ENCODE results near the gene NQO1.

NQO1 gene

DNA sequence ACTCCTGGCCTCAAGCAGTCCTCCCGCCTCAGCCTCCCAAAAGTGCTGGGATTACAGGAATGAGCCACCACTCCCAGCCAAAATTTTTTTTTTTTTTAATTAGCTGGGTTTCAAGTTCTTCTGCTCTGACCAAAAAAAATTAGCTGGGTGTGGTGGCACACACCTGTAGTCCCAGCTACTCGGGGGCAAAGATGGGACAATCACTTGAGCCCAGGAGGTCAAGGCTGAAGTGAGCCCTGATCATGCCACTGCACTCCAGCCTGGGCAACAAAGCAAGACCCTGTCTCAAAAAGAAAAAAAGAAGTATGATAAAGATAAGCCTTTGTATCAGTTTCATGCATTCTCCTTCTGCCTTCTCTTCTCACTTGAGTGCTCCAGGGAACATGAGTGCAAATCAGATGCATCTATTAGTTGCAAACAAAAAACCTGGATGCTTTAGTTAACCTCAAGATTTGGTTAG, 1.9 kb downstream of the NQO1 start:
- Histone ChIP-seq H3K9ac (ENCODE audit: low read length in 5 of 5) (peak overlapping the region in 2 of 5 donors; percentile 22 to 44), H3K4me1 (ENCODE audit: control insufficient read depth in 5 of 5, insufficient read depth in 5 of 5, low read length in 5 of 5) (peaks cover 5 to 39% (median 36%) of the 10 kb centered on the region in 5 donors), H3K27me3 (ENCODE audit: control insufficient read depth in 5 of 5, insufficient read depth in 4 of 5, low read length in 5 of 5) (no peaks in the 10 kb centered on the region), H3K36me3 (ENCODE audit: control insufficient read depth in 5 of 5, insufficient read depth in 5 of 5, low read length in 5 of 5) (peaks cover 0 to 7% (median 0%) of the 10 kb centered on the region in 5 donors), H3K27ac (ENCODE audit: low read depth, low read length) (peak overlapping the region; percentile 96), H3K4me3 (ENCODE audit: low read depth in 1 of 5, low read length in 5 of 5) (peak overlapping the region in 2 of 5 donors; percentile 75 to 82), H3K9me3 (ENCODE audit: control insufficient read depth in 5 of 5, low read length in 5 of 5) (no peaks in the 10 kb centered on the region)

DNA sequence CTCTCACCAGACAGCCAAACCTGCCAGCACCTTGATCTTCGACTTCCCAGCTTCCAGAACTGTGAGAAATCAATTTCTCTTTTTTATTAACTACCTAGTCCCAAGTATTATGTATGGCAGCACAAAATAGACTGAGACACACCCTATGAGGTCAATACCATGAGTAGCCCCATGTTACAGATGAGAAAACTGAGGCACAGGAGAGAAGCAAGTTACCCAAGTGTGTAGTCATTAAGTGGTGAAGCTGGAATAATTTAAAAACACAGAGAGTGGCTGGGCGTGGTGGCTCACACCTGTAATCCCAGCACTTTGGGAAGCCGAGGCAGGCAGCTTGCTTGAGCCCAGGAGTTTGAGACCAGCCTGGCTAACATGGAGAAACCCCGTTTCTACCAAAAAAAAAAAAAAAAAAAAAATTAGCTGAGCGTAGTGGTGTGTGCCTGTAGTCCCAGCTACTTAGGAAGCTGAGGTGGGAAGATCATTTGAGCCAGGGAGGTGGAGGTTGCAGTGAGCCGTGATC, 4.9 kb downstream of the NQO1 start:
- H3K9me3 ChIP-seq (ENCODE audit: control insufficient read depth in 5 of 5, low read length in 5 of 5): no peaks in the 10 kb centered on the region
- H3K4me1 ChIP-seq (ENCODE audit: control insufficient read depth in 5 of 5, insufficient read depth in 5 of 5, low read length in 5 of 5): peaks cover 2 to 24% (median 22%) of the 10 kb centered on the region in 5 donors
- H3K36me3 ChIP-seq (ENCODE audit: control insufficient read depth in 5 of 5, insufficient read depth in 5 of 5, low read length in 5 of 5): peaks cover 3 to 28% (median 19%) of the 10 kb centered on the region in 5 donors
- H3K4me3 ChIP-seq (ENCODE audit: low read depth in 1 of 5, low read length in 5 of 5): no peak overlapping the region
- no peaks in the 10 kb centered on the region for H3K27me3 ChIP-seq (ENCODE audit: control insufficient read depth in 5 of 5, insufficient read depth in 4 of 5, low read length in 5 of 5)
- H3K9ac ChIP-seq (ENCODE audit: low read length in 5 of 5): no peak overlapping the region
- H3K27ac ChIP-seq (ENCODE audit: low read depth, low read length): no peak overlapping the region

GRCh38 chr16:69720822-69721430, 5.4 kb downstream of the NQO1 start:
- Histone ChIP-seq H3K36me3 (ENCODE audit: control insufficient read depth in 5 of 5, insufficient read depth in 5 of 5, low read length in 5 of 5) (peaks cover 3 to 28% (median 20%) of the 10 kb centered on the region in 5 donors), H3K4me3 (ENCODE audit: low read depth in 1 of 5, low read length in 5 of 5) (no peak overlapping the region), H3K9ac (ENCODE audit: low read length in 5 of 5) (no peak overlapping the region), H3K4me1 (ENCODE audit: control insufficient read depth in 5 of 5, insufficient read depth in 5 of 5, low read length in 5 of 5) (peaks cover 2 to 18% (median 17%) of the 10 kb centered on the region in 5 donors), H3K9me3 (ENCODE audit: control insufficient read depth in 5 of 5, low read length in 5 of 5) (no peaks in the 10 kb centered on the region), H3K27me3 (ENCODE audit: control insufficient read depth in 5 of 5, insufficient read depth in 4 of 5, low read length in 5 of 5) (no peaks in the 10 kb centered on the region), H3K27ac (ENCODE audit: low read depth, low read length) (no peak overlapping the region)

DNA sequence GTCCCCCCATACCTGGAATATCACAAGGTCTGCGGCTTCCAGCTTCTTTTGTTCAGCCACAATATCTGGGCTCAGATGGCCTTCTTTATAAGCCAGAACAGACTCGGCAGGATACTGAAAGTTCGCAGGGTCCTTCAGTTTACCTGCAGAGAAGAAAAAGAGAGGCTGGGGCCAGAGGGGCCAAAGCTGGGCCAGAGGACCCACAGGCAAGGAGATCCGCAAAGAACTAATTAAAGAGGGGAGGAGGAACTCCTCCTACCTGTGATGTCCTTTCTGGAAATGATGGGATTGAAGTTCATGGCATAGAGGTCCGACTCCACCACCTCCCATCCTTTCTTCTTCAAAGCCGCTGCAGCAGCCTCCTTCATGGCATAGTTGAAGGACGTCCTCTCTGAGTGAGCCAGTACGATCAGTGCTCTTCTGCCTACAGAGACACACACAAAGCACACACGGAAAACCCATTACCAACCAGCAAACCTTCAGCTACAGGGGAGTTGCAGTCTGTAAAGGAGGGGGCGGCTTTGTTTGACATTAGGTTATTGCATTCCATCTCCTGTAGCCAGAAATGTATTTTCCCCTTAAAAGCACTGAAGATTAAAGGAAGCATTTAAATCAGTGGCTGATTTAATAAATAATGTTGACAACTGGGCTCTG, 8.1 kb downstream of the NQO1 start:
- H3K27me3 ChIP-seq (ENCODE audit: control insufficient read depth in 5 of 5, insufficient read depth in 4 of 5, low read length in 5 of 5): no peaks in the 10 kb centered on the region
- H3K27ac ChIP-seq (ENCODE audit: low read depth, low read length): no peak overlapping the region
- H3K4me3 ChIP-seq (ENCODE audit: low read depth in 1 of 5, low read length in 5 of 5): no peak overlapping the region
- H3K4me1 ChIP-seq (ENCODE audit: control insufficient read depth in 5 of 5, insufficient read depth in 5 of 5, low read length in 5 of 5): peaks cover 0 to 12% (median 0%) of the 10 kb centered on the region in 5 donors
- H3K9ac ChIP-seq (ENCODE audit: low read length in 5 of 5): no peak overlapping the region
- H3K36me3 ChIP-seq (ENCODE audit: control insufficient read depth in 5 of 5, insufficient read depth in 5 of 5, low read length in 5 of 5): peaks cover 3 to 45% (median 28%) of the 10 kb centered on the region in 5 donors
- H3K9me3 ChIP-seq (ENCODE audit: control insufficient read depth in 5 of 5, low read length in 5 of 5): no peaks in the 10 kb centered on the region

DNA sequence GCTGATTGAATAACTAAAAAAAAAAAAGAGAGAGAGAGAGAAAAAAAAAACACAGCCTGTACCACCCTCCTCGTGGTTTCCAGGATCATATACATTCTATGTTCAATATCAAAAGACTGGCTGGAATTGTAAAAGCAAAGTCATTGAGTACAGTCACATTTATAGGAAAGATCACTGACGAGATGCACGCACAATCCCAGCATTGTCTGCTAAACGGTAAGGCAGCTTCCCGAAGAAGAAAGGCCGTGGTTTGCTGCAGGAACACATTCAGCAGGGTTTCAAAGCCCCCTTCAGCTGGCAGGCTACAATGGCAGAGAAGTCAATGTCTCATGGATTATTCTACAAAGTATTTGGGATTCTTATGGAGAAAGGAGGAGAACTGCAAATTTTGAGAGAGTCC, 9.3 kb downstream of the NQO1 start:
- H3K27me3 ChIP-seq (ENCODE audit: control insufficient read depth in 5 of 5, insufficient read depth in 4 of 5, low read length in 5 of 5): no peaks in the 10 kb centered on the region
- H3K36me3 ChIP-seq (ENCODE audit: control insufficient read depth in 5 of 5, insufficient read depth in 5 of 5, low read length in 5 of 5): peaks cover 3 to 57% (median 34%) of the 10 kb centered on the region in 5 donors
- H3K4me1 ChIP-seq (ENCODE audit: control insufficient read depth in 5 of 5, insufficient read depth in 5 of 5, low read length in 5 of 5): peaks cover 0 to 16% (median 0%) of the 10 kb centered on the region in 5 donors
- H3K4me3 ChIP-seq (ENCODE audit: low read depth in 1 of 5, low read length in 5 of 5): no peak overlapping the region
- no peak overlapping the region for H3K27ac ChIP-seq (ENCODE audit: low read depth, low read length)
- no peaks in the 10 kb centered on the region for H3K9me3 ChIP-seq (ENCODE audit: control insufficient read depth in 5 of 5, low read length in 5 of 5)
- H3K9ac ChIP-seq (ENCODE audit: low read length in 5 of 5): no peak overlapping the region

GRCh38 chr16:69712914-69713581, 13.3 kb downstream of the NQO1 start:
- Histone ChIP-seq H3K27me3 (ENCODE audit: control insufficient read depth in 5 of 5, insufficient read depth in 4 of 5, low read length in 5 of 5) (no peaks in the 10 kb centered on the region), H3K4me1 (ENCODE audit: control insufficient read depth in 5 of 5, insufficient read depth in 5 of 5, low read length in 5 of 5) (peaks cover 0 to 17% (median 4%) of the 10 kb centered on the region in 5 donors), H3K27ac (ENCODE audit: low read depth, low read length) (no peak overlapping the region), H3K9me3 (ENCODE audit: control insufficient read depth in 5 of 5, low read length in 5 of 5) (no peaks in the 10 kb centered on the region), H3K36me3 (ENCODE audit: control insufficient read depth in 5 of 5, insufficient read depth in 5 of 5, low read length in 5 of 5) (peaks cover 3 to 58% (median 43%) of the 10 kb centered on the region in 5 donors), H3K4me3 (ENCODE audit: low read depth in 1 of 5, low read length in 5 of 5) (no peak overlapping the region), H3K9ac (ENCODE audit: low read length in 5 of 5) (no peak overlapping the region)

GRCh38 chr16:69712277-69712676, 14.1 kb downstream of the NQO1 start:
- Histone ChIP-seq H3K36me3 (ENCODE audit: control insufficient read depth in 5 of 5, insufficient read depth in 5 of 5, low read length in 5 of 5) (peaks cover 3 to 50% (median 38%) of the 10 kb centered on the region in 5 donors), H3K27me3 (ENCODE audit: control insufficient read depth in 5 of 5, insufficient read depth in 4 of 5, low read length in 5 of 5) (no peaks in the 10 kb centered on the region), H3K9ac (ENCODE audit: low read length in 5 of 5) (no peak overlapping the region), H3K9me3 (ENCODE audit: control insufficient read depth in 5 of 5, low read length in 5 of 5) (no peaks in the 10 kb centered on the region), H3K4me3 (ENCODE audit: low read depth in 1 of 5, low read length in 5 of 5) (no peak overlapping the region), H3K4me1 (ENCODE audit: control insufficient read depth in 5 of 5, insufficient read depth in 5 of 5, low read length in 5 of 5) (peaks cover 0 to 17% (median 4%) of the 10 kb centered on the region in 5 donors), H3K27ac (ENCODE audit: low read depth, low read length) (peak overlapping the region; percentile 46)

GRCh38 chr16:69711115-69711740, 15.1 kb downstream of the NQO1 start:
- peak overlapping the region in 1 of 5 donors; percentile 5 for H3K9ac ChIP-seq (ENCODE audit: low read length in 5 of 5)
- H3K36me3 ChIP-seq (ENCODE audit: control insufficient read depth in 5 of 5, insufficient read depth in 5 of 5, low read length in 5 of 5): peaks cover 0 to 42% (median 34%) of the 10 kb centered on the region in 5 donors
- H3K4me1 ChIP-seq (ENCODE audit: control insufficient read depth in 5 of 5, insufficient read depth in 5 of 5, low read length in 5 of 5): peaks cover 0 to 20% (median 7%) of the 10 kb centered on the region in 5 donors
- no peaks in the 10 kb centered on the region for H3K9me3 ChIP-seq (ENCODE audit: control insufficient read depth in 5 of 5, low read length in 5 of 5)
- H3K27ac ChIP-seq (ENCODE audit: low read depth, low read length): peak overlapping the region; percentile 46
- no peak overlapping the region for H3K4me3 ChIP-seq (ENCODE audit: low read depth in 1 of 5, low read length in 5 of 5)
- no peaks in the 10 kb centered on the region for H3K27me3 ChIP-seq (ENCODE audit: control insufficient read depth in 5 of 5, insufficient read depth in 4 of 5, low read length in 5 of 5)

- H3K4me1 ChIP-seq (ENCODE audit: control insufficient read depth in 5 of 5, insufficient read depth in 5 of 5, low read length in 5 of 5): peaks cover 0 to 12% (median 7%) of the 10 kb centered on the region in 5 donors
- H3K27ac ChIP-seq (ENCODE audit: low read depth, low read length): no peak overlapping the region
- H3K9me3 ChIP-seq (ENCODE audit: control insufficient read depth in 5 of 5, low read length in 5 of 5): no peaks in the 10 kb centered on the region
- H3K27me3 ChIP-seq (ENCODE audit: control insufficient read depth in 5 of 5, insufficient read depth in 4 of 5, low read length in 5 of 5): no peaks in the 10 kb centered on the region
- no peak overlapping the region for H3K9ac ChIP-seq (ENCODE audit: low read length in 5 of 5)
- H3K36me3 ChIP-seq (ENCODE audit: control insufficient read depth in 5 of 5, insufficient read depth in 5 of 5, low read length in 5 of 5): peaks cover 0 to 31% (median 26%) of the 10 kb centered on the region in 5 donors
- H3K4me3 ChIP-seq (ENCODE audit: low read depth in 1 of 5, low read length in 5 of 5): no peak overlapping the region
Measured at GRCh38 chr16:69709456-69710084, 16.8 kb downstream of the NQO1 start.

All from subcutaneous abdominal adipose tissue (tissue), 5 donors.